Measurements from ENCODE around the gene DACT3.

The DACT3 gene

DNA sequence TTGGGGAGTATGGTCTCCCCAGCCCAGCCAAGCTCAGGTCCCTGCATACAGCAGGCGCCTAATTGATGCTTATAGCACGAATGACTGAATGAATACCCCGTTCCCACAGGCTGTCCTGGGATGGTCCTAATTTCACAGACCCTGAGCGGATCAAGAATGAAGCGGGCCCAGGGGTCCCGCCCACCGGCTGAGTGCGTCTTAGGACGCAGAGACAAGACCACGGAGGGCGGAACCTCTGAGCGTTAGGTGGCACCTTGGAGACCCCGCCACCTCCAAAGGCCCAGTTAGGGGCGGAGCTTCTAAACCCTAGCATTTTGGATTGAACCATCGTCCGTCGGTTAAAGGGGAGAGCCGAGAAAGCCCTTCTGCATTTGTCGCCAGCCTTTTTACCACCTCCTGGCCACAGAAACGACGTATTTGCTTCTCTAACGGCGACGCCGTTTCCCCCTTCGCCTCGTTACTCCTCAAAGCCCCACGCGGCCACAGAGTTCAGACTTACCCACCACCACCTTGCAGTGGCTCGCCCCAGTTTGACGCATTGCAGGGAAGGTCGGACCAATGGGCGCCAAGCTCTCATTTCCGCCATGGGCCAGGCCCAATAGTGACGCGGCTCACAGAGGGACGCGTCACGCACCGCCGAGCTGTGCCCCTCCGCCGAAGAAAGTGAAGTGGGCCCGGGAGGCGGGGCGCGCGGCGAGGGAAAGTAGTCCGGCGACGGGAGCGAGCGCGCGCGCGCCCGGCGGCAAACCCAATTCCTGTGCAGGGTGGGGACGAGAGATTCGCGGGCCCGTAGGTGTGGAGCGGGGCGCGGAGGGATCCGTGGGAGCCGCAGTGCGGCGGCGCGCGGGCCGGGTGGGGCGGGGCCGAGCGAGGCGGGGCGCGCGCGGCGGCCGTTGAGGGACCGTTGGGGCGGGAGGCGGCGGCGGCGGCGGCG is 60.3 kb downstream of the DACT3 start:
- DNase-seq (ENCODE audit: low read depth, low spot score): peak; percentile 90
- peak overlapping the region; percentile 91 for H3K27ac ChIP-seq

DNA sequence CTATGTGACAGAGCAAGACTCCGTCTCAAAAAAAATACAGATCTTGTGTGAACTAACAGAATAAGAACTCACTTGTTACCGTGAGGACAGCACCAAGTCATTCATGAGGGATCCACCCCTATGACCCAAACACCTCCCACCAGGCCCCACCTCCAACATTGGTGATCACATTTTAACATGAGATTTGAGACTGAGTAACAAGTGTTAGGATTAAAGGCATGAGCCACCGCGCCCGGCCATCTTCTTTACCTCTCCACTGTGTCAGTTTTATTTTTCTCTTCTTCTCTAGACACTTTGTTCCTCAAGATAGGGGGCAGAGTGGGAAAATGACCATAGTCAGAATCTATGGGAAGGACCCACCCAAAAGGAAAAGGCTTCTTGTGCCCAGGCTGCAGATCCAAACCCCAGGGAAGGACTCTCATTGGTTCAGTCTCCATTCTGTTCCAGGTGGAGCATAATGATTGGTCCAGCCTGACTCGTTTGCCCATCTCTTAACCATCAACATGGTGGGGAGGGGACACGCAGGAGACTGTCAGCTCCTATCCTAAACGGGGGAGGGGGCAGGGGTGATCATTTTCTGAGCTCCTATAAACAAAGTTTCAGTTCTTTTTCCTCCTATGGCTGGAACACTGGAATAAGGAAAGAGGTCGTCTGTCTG is 61.1 kb downstream of the DACT3 start:
- no peak for DNase-seq (ENCODE audit: low read depth, low spot score)
- H3K27ac ChIP-seq: peak overlapping the region; percentile 91

DNA sequence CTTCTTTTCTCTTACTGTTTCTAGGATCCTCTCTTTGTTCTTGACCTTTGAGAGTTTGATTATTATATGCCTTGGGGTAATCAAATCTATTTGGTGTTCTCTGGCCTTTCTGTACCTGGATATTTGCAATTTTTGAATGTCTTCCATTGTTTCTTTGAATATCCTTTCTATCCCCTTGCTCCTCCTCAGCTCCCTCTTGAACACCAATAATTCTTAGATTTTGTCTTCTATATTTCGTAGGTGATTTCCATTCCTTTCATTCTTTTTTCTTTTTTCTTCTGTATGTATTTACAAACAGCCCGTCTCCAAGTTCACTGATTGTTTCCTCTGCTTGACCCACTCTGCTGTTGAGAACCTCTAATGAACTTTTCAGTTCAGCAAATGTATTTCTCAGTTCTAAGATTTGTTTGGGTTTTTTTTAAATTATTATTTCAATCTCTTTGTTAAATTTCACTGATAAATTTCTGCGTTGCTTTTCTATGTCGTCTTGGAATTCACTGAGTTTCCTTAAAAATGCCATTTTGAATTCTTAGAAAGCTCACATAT is 62.5 kb downstream of the DACT3 start:
- DNase-seq (ENCODE audit: low read depth, low spot score): no peak
- H3K27ac ChIP-seq: no peak overlapping the region
